Natural killer cell (primary cell): ENCODE data around the gene ESPL1. TPM values are rescaled to one million over a fixed set of nuclear protein-coding genes. Genes with fewer than 3 reads are reported as not detected.

Experiments
- ATAC-seq, 3 donors: fragments of 150-1000 bp in 2 of 3; fragments of 200-7000 bp in 1 of 3; cut with Tn5 transposase; 1 replicate in 1 of 3; 2 replicates in 2 of 3; pipeline ENCODE4 v1.10.0; 2021; ENCODE audit warnings: mild to moderate bottlenecking in 2 of 3, moderate library complexity in 2 of 3
- DNase-seq, 2 donors: peaks; one replicate each; pipeline versions ENCODE4 v3.0.0 to v3.0.0-alpha.2; 2013 to 2021; ENCODE audit warnings: mixed read lengths in 1 of 2
- H3K27ac ChIP-seq: one replicate; pipeline ENCODE4 v1.5.1; 2013; ENCODE audit warnings: mild to moderate bottlenecking, low read length
- H3K27me3 ChIP-seq: one replicate; pipeline ENCODE4 v1.6.1; 2013; ENCODE audit warnings: low read length; ENCODE audit not compliant: control insufficient read depth, insufficient read depth
- H3K36me3 ChIP-seq: one replicate; pipeline ENCODE4 v1.6.1; 2013; ENCODE audit warnings: low read length; ENCODE audit not compliant: control insufficient read depth, insufficient read depth
- H3K4me1 ChIP-seq: one replicate; pipeline ENCODE4 v1.6.1; 2013; ENCODE audit warnings: low read length; ENCODE audit not compliant: control insufficient read depth, insufficient read depth
- H3K4me3 ChIP-seq: one replicate; pipeline ENCODE4 v1.5.1; 2013; ENCODE audit warnings: low read length
- H3K9me3 ChIP-seq: one replicate; pipeline ENCODE4 v1.6.1; 2013; ENCODE audit warnings: low read length; ENCODE audit not compliant: control insufficient read depth, insufficient read depth
- H3K27ac Mint-ChIP-seq, 2 donors: one replicate each; pipeline ENCODE4 v1.8.0; 2022; ENCODE audit warnings: mild to moderate bottlenecking in 2 of 2, mixed read lengths in 2 of 2, moderate library complexity in 1 of 2
- H3K27me3 Mint-ChIP-seq, 2 donors: one replicate each; pipeline ENCODE4 v1.8.0; 2022; ENCODE audit warnings: low read depth in 2 of 2, mixed read lengths in 2 of 2
- H3K36me3 Mint-ChIP-seq: one replicate; pipeline ENCODE4 v1.8.0; 2022; ENCODE audit warnings: mixed read lengths
- H3K4me1 Mint-ChIP-seq, 2 donors: one replicate each; pipeline ENCODE4 v1.8.0; 2022; ENCODE audit warnings: mixed read lengths in 2 of 2
- H3K4me3 Mint-ChIP-seq: one replicate; pipeline ENCODE4 v1.8.0; 2022; ENCODE audit warnings: mild to moderate bottlenecking, moderate library complexity, mixed read lengths
- H3K9me3 Mint-ChIP-seq, 2 donors: one replicate each; pipeline ENCODE4 v1.8.0; 2022; ENCODE audit warnings: mixed read lengths in 2 of 2
- WGBS: methylation state at CpG from one replicate; pipeline ENCODE4 v1.1.7; 2013; ENCODE audit warnings: missing lambda C conversion rate; ENCODE audit not compliant: insufficient coverage; 5-methylcytosine and 5-hydroxymethylcytosine counted together
- intact Hi-C: fragments of 100-400 bp; cut with micrococcal nuclease; formaldehyde crosslinking; loops from one replicate; pipeline ENCODE4 v1.14.2; 2022
- total RNA-seq, 4 donors: library from RNA; stranded (reverse); fragments of 120-200 nt in 1 of 4; gene quantifications; one replicate each; pipeline versions ENCODE4 v1.2.3 to v1.2.4, GENCODE V29; 2013 to 2022
- TF ChIP-seq, protein P1 (sequence below): fragments of 200-600 bp; IDR thresholded peaks from one replicate; pipeline ENCODE4 v1.8.0; 2022; ENCODE audit warnings: antibody characterized with exemption

Gene ESPL1
- total RNA-seq, 3 donors from 2014 or later (not counting 1 experiment from before 2014, with no cell fraction given): 1.9 to 5.8 (median 3.1) TPM

DNA sequence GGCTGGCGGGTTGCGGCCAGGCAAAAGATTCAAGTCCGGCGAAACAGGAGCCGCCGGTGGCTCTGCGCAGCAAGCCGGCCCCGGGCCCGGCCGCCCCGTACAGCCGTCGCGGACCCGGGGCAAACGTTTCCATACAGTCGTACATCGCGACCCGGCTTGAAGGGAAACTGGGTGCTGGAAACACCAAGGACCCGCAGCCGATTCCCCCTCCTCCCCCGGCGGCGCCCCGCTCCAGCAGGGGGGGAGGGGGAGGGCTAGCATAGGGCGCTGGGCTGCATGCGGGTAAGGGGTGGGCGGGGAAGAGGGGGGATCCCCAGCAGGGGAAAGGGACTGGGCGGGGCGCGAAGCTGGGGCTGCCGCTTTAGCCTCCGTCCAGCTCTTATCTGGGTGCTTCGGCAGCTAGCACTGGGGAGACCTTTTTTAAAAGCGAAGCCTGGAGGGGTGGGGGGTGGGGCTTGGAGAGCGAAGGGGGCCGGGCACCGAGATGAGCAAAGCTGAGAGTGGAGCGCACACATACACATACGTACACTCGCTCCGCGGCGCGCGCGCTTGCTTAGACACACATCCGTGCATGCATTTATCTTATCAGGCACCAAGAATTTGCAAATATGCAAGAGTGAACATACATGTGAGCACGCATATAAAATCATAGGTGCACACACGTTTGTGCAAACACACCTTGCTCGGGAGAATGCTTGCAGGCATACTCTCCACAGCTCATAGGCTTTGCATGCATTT lies 48.0 kb upstream of the ESPL1 start:
- H3K27ac ChIP-seq: peak overlapping the region; percentile 100
- no peaks in the 10 kb centered on the region for H3K27me3 ChIP-seq
- H3K4me1 ChIP-seq: peaks cover 80% of the 10 kb centered on the region
- ATAC-seq: peak; percentile 45 to 75 (median 57)
- TF ChIP-seq, protein P1, sequence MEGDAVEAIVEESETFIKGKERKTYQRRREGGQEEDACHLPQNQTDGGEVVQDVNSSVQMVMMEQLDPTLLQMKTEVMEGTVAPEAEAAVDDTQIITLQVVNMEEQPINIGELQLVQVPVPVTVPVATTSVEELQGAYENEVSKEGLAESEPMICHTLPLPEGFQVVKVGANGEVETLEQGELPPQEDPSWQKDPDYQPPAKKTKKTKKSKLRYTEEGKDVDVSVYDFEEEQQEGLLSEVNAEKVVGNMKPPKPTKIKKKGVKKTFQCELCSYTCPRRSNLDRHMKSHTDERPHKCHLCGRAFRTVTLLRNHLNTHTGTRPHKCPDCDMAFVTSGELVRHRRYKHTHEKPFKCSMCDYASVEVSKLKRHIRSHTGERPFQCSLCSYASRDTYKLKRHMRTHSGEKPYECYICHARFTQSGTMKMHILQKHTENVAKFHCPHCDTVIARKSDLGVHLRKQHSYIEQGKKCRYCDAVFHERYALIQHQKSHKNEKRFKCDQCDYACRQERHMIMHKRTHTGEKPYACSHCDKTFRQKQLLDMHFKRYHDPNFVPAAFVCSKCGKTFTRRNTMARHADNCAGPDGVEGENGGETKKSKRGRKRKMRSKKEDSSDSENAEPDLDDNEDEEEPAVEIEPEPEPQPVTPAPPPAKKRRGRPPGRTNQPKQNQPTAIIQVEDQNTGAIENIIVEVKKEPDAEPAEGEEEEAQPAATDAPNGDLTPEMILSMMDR: no peak
- no peaks in the 10 kb centered on the region for H3K36me3 ChIP-seq
- H3K9me3 Mint-ChIP-seq: no peaks in the 10 kb centered on the region
- intact Hi-C loops: loop anchor here (1.0 to 5.0 kb wide), 5 partner anchors 12 to 101 kb away; partner anchors contain the start of genes AAAS, CSAD, ESPL1 and MYG1
- under 1% methylated on average over 50 of the region's 53 CpGs for WGBS
- H3K4me1 Mint-ChIP-seq: peaks cover 73 to 93% of the 10 kb centered on the region in 2 donors
- DNase-seq: peak; percentile 69 to 93
- H3K36me3 Mint-ChIP-seq: no peaks in the 10 kb centered on the region
- H3K27me3 Mint-ChIP-seq: no peaks in the 10 kb centered on the region
- peak overlapping the region; percentile 93 for H3K4me3 Mint-ChIP-seq
- H3K4me3 ChIP-seq: peak overlapping the region; percentile 83
- peak overlapping the region; percentile 94 to 99 for H3K27ac Mint-ChIP-seq
- no peaks in the 10 kb centered on the region for H3K9me3 ChIP-seq

GRCh38 chr12:53220694-53221202 lies 47.4 kb upstream of the ESPL1 start:
- Mint-ChIP-seq H3K36me3 (no peaks in the 10 kb centered on the region), H3K4me3 (peak overlapping the region; percentile 92), H3K4me1 (peaks cover 73 to 93% of the 10 kb centered on the region in 2 donors), H3K27me3 (no peaks in the 10 kb centered on the region), H3K9me3 (no peaks in the 10 kb centered on the region), H3K27ac (peak overlapping the region; percentile 94 to 99)
- no peaks in the 10 kb centered on the region for H3K27me3 ChIP-seq
- TF ChIP-seq, protein P1: no peak
- intact Hi-C loops: loop anchor here (1.0 to 5.0 kb wide), 5 partner anchors 12 to 101 kb away; partner anchors contain the start of genes AAAS, CSAD, ESPL1 and MYG1
- 0% methylated on average over 38 of the region's 42 CpGs for WGBS
- no peaks in the 10 kb centered on the region for H3K36me3 ChIP-seq
- peak; percentile 64 to 87 (median 75) for ATAC-seq
- peaks cover 76% of the 10 kb centered on the region for H3K4me1 ChIP-seq
- DNase-seq: peak; percentile 72 to 91
- H3K4me3 ChIP-seq: peak overlapping the region; percentile 83
- H3K27ac ChIP-seq: peak overlapping the region; percentile 100
- no peaks in the 10 kb centered on the region for H3K9me3 ChIP-seq

GRCh38 chr12:53221203-53222080 lies 46.7 kb upstream of the ESPL1 start:
- H3K36me3 ChIP-seq: no peaks in the 10 kb centered on the region
- peak overlapping the region; percentile 100 for H3K27ac ChIP-seq
- H3K27me3 Mint-ChIP-seq: no peaks in the 10 kb centered on the region
- peaks cover 66 to 86% of the 10 kb centered on the region in 2 donors for H3K4me1 Mint-ChIP-seq
- no peaks in the 10 kb centered on the region for H3K9me3 ChIP-seq
- no peaks in the 10 kb centered on the region for H3K9me3 Mint-ChIP-seq
- no peaks in the 10 kb centered on the region for H3K36me3 Mint-ChIP-seq
- H3K4me1 ChIP-seq: peaks cover 69% of the 10 kb centered on the region
- TF ChIP-seq, protein P1: no peak
- DNase-seq: peak; percentile 64 to 69
- intact Hi-C loops: loop anchor here (5.0 kb wide), 2 partner anchors 46 to 76 kb away; partner anchors contain the start of genes ESPL1, MYG1 and PFDN5
- H3K4me3 ChIP-seq: peak overlapping the region; percentile 83
- no peaks in the 10 kb centered on the region for H3K27me3 ChIP-seq
- ATAC-seq: peak; percentile 28 to 53 (median 38)
- peak overlapping the region; percentile 92 for H3K4me3 Mint-ChIP-seq
- WGBS: under 1% methylated on average over 70 of the region's 72 CpGs
- H3K27ac Mint-ChIP-seq: peak overlapping the region; percentile 94 to 99
